EH (cell line): Measurements from ENCODE around the gene ENO1.
A peak's percentile ranks its signal among the peaks of the same experiment; 100 is the strongest.

ENCODE experiments used
- DNase-seq: peaks from one replicate; pipeline ENCODE4 v3.0.0-alpha.2; 2015; ENCODE audit warnings: low read depth

The ENO1 gene

GRCh38 chr1:8870616-8871538 is 7.6 kb downstream of the ENO1 start:
- DNase-seq = no peak

GRCh38 chr1:8870103-8870502 is 8.4 kb downstream of the ENO1 start:
- DNase-seq = no peak

DNA sequence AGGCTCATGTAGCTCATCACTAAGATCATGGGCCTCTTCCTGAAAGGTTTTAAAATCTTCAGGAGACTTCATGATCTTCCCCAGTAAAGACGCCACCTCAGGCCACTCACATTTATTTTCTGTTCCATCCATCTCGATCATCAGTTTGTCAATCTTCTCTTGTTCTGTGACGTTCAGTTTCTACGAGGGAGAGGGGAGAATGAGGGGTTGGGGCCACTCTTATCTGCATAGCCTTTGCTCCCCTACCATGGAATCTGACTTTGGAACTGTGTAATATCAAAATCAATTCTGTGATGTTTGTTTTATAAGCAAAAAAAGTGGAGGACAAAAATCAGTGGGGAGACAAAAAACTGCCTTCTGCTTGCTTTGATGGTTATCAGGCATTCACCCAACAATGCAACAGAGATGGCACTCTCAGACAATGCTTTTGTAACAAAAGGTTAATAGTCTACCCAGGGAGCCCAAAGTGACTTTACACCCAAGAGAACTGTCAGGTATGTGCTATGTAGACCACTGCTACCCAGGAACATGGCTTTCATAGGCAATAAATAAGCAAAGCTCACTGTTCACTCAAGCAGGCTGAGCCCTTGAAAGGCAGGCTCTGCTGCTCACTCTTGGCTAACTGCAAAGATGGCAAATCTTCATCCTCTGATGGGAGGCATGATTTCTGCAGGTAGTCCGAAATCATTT is 10.5 kb downstream of the ENO1 start:
- no peak for DNase-seq

- DNase-seq = peak; percentile 43
Observed at GRCh38 chr1:8866792-8867415, 11.6 kb downstream of the ENO1 start.

GRCh38 chr1:8866173-8866791 is 12.2 kb downstream of the ENO1 start:
- no peak for DNase-seq

GRCh38 chr1:8864713-8865344 is 13.7 kb downstream of the ENO1 start:
- DNase-seq = no peak

DNA sequence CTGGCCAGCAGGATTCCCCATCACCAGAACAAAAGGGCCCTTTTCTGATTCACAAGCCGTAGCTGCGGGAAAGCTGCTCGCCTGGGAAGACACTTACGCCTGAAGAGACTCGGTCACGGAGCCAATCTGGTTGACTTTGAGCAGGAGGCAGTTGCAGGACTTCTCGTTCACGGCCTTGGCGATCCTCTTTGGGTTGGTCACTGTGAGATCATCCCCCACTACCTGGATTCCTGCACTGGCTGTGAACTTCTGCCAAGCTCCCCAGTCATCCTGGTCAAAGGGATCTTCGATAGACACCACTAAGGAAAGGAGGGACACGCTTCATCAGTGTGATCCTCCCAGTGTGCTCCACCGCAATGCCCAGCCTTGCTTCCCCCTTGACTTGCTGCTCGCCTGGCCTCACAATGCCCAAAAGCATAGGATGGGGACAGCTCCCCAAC is 14.7 kb downstream of the ENO1 start:
- DNase-seq = no peak

- DNase-seq = no peak
Observed at GRCh38 chr1:8863138-8863537, 15.3 kb downstream of the ENO1 start.

GRCh38 chr1:8862528-8862927 is 16.0 kb downstream of the ENO1 start:
- peak; percentile 41 for DNase-seq

DNA sequence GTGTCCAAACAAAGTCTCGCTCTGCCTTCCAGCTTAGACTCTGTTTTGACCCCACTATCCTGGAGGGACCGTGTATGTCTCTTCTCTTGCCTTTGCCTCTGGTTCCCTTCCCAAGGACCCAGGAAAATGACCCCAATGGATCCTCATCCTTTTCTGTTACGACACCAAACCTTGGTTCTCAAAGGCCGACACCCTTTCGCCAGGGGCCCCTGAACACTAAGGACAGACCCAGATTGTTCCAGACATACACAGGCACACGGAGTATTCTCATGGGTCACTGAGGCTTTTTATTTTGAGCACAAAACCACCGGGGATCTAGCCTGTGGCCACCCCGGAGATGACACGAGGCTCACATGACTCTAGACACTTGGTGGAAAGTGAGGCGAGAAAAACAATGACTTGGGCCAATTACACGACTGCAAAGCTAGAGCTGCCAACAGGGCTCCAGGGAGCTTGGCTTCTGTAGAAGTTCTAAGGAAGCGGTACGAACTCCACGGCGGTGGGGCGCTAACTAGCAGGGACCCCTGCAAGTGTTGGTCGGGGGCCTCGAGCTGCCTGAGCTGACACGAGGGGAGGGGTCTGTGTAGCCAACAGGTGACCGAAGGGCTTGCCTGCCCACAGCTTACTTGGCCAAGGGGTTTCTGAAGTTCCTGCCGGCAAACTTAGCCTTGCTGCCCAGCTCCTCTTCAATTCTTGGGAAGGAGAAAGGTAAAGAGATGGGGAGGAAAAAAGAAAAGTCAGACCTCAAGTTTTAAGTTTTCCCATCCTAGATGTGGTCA is 17.6 kb downstream of the ENO1 start:
- DNase-seq = no peak

DNA sequence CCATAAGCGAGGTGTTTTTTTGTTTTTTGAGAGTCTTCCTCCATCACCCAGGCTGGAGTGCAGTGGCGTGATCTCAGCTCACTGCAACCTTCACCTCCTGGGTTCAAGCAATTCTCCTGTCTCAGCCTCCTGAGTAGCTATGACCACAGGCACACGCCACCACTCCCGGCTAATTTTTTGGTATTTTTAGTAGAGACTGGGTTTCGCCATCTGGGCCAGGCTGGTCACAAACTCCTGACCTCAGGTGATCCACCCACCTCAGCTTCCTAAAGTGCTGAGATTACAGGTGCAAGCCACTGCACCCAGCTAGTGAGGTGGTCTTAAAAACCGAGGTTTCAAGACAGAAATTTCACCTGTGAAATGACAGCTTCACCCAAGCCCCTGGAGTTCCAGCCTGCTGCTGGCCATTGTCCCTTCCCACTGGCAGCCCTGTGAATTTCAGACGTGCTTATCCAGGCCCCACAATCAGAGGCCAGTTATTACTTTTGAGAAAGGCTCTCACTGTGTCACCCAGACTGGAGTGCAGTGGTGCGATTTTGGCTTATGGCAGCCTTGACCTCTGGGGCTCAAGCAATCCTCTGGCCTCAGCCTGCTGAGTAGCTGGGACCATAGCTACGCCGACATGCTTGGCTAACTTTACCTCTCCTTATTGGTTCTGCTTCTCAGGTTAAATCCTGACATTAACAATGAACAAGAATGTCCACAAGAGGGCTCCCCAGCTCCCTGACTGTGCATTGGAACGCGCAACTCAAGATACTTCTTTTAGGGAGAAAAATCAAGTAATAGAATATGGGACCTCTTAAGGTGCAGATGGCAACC is 19.4 kb downstream of the ENO1 start:
- DNase-seq = peak; percentile 68

- peak; percentile 92 for DNase-seq
Observed at GRCh38 chr1:8858112-8858668, 20.3 kb downstream of the ENO1 start.

GRCh38 chr1:8856689-8857412 is 21.6 kb downstream of the ENO1 start:
- DNase-seq = no peak

GRCh38 chr1:8854240-8854639 is 24.2 kb downstream of the ENO1 start:
- DNase-seq = no peak

DNA sequence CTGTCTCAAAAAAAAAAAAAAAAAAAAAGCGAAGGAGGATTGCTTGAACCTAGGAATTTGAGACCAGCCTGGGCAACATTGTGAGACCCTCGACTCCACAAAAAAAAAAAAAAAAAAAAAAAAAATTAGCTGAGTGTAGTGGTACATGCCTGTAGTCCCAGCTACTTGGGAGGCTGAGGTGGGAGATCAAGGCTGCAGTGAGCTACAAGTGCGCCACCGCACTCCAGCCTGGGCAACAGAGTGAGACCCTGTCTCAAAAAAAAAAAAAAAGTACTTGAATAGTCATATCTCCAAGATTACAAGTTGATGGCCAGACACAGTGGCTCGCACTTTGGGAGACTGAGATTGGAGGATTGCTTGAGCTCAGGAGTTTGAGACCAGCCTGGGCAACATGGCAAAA is 27.4 kb downstream of the ENO1 start:
- no peak for DNase-seq

DNA sequence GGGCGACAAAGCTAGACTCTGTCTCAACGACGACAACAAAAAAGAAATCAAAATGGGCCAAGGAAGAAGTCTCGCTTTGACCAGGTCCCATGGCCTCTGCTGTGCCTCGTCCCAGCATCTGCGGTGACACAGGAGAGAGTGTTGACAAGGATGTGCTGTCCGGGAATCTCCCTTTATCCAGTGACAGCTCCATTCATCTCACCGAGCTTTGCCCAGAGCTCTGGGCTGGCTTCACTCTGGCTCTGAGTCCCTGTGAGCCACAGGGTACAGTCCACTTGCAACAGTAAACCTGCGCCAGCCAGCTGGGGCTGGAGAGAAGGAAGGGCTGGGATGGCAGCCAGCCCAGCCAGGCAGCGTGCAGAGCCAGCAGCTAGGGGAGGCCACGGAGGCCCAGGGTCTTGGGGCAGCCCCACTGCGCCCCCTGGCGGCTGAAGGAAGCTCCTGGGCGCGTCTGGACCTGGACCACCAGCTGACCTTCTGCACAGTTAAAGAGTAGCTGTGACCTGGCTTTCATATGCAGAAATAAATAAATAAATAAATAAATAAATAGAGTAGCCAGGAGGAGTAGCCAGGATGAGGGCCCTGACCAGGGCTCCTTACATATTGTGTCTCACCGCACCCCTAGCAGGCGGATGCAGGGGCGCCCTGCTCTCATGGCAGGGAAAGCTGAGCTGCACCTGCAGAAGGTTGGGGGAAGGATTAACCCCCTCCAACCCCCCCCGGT is 29.7 kb downstream of the ENO1 start:
- peak; percentile 88 for DNase-seq

DNA sequence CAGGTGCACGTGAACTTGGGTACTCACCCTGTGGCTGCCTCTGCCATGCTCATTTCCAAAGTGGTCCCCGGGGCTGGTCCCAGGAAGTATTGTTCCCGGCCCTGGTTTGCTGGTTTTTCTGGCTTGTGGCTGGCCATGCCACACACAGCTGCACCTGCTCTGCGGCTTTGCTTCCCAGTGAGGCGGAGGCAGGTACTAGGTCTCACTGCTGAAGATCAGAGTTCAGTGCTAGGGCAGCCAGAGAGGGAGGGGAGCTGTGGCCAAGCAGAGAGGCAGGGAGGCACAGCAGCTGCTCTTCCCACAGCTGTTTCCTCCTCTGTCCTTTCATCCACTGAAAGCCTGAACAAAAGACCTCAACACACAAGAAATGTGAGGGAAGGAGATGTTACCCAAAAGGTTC is 30.5 kb downstream of the ENO1 start:
- DNase-seq = no peak

DNA sequence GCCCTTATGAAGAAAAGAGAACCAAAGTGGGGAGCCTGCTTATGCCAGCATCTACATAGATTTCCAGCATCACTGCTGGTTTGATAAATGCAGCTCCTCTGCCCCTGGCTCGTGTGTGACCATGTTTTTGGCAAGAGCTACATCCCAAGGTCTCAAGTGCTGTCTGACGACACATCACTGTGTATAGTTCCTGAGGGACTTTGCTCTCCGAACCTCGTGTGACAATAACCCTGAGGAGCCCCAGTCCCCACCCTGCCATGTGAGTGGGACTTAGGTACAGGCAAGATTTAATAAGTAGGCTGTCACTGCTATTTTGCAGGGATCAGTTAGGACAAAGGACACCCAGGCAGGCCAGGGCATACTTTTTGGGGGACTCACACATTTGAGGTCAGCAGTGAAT is 32.2 kb downstream of the ENO1 start:
- DNase-seq = no peak
